NK-92 (cell line): Measurements from ENCODE around the gene C1RL.
"Not testable (repeated sequence)": the region's sequence is repeated elsewhere in the genome, so short reads cannot be mapped to it uniquely, and the experiment has no call there.

Experiments
- DNase-seq: peaks from one replicate; lab custom pipeline; 2025; ENCODE audit not compliant: unreplicated experiment; lab: John Stamatoyannopoulos, UW

Gene C1RL

GRCh38 chr12:7066596-7066995, 42.4 kb downstream of the C1RL start:
- DNase-seq = no peak

- no peak for DNase-seq
Measured at GRCh38 chr12:7065073-7065623, 43.9 kb downstream of the C1RL start.

GRCh38 chr12:7064516-7064915, 44.5 kb downstream of the C1RL start:
- no peak for DNase-seq

- no peak for DNase-seq
Measured at GRCh38 chr12:7061596-7061995, 47.4 kb downstream of the C1RL start.

- no peak for DNase-seq
Measured at GRCh38 chr12:7061138-7061537, 47.9 kb downstream of the C1RL start.

- DNase-seq = no peak
Measured at GRCh38 chr12:7060353-7060954, 48.6 kb downstream of the C1RL start, which contains the start of gene C1S. C1S (plus strand) TSS chr12:7060718; CDS start chr12:7061913, 1,195 bp downstream.

- no peak for DNase-seq
Measured at GRCh38 chr12:7059780-7060179, 49.2 kb downstream of the C1RL start.

GRCh38 chr12:7058850-7059395, 50.1 kb downstream of the C1RL start:
- no peak for DNase-seq

- no peak for DNase-seq
Measured at GRCh38 chr12:7058163-7058845, 50.7 kb downstream of the C1RL start.

GRCh38 chr12:7055736-7056135, 53.3 kb downstream of the C1RL start:
- not testable (repeated sequence) for DNase-seq

GRCh38 chr12:7054925-7055324, 54.1 kb downstream of the C1RL start:
- no peak for DNase-seq

- DNase-seq = not testable (repeated sequence)
Measured at GRCh38 chr12:7049973-7050372, 59.0 kb downstream of the C1RL start.

- not testable (repeated sequence) for DNase-seq
Measured at GRCh38 chr12:7049445-7049951, 59.5 kb downstream of the C1RL start.

- DNase-seq = no peak
Measured at GRCh38 chr12:7047306-7047705, 61.7 kb downstream of the C1RL start.

GRCh38 chr12:7046383-7047105, 62.5 kb downstream of the C1RL start:
- DNase-seq = no peak

GRCh38 chr12:7045913-7046312, 63.1 kb downstream of the C1RL start:
- DNase-seq = no peak
